ENCODE results near the gene PARP11. TPM values are rescaled to one million over a fixed set of nuclear protein-coding genes. Genes with fewer than 3 reads are reported as not detected.
A peak's percentile ranks its signal among the peaks of the same experiment; 100 is the strongest.
"Not testable (repeated sequence)": the region's sequence is repeated elsewhere in the genome, so short reads cannot be mapped to it uniquely, and the experiment has no call there.

Gene PARP11
- total RNA-seq, 1 donor from 2014 or later: 10.6 TPM

- peak; percentile 37 for DNase-seq (ENCODE audit: low read depth)
Observed at GRCh38 chr12:3882896-3883564, 9.8 kb upstream of the PARP11 start.

DNA sequence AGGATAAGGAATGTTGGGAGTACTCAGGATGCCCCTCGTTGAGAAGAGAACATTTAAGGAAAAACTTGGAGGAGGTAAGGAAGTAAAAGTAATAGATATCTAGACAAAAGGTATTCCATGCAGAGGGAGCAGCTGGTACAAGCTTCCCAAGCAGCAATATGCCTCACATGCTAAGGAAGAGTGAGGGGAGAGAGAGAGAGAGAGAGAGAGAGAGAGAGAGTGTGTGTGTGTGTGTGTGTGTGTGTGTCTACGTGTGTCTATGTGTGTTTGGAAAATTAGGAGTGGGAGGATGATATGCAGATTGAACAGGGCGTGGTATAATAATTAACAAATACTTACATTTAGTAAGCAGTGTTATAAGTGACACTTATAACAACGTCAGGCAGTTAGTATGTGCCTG is 9.2 kb upstream of the PARP11 start:
- DNase-seq (ENCODE audit: low read depth): no peak

DNA sequence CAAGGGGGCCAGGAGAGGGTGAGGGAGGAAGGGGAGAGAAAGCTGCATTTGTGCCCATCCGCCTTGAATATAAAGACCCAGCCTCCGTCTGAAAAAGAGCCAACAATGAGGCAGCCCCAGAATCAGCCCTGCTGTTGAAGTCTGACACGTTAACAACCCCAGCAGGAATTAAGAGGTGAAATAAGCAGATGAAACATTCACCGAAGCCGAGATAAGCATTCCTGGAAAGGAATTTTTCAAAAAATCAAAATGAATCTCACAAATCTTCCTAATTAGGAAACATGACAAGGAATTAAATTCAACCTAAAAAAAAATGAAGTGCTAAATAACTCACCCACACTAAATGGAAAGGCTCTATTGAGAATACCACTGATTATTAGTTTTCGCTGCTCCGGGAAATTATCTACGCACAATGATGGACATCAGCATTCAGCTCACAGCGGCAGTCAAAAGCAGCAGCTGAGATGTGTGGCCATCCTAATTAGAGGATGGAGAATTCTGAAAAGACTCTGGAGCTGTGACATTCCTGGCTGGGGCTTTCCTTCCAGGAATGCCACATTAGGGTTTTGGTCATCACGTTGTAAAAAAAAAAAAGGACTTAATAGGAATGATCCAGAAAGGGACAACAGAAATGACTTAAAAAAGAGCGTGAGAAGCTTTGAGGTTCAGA is 8.2 kb upstream of the PARP11 start:
- DNase-seq (ENCODE audit: low read depth): no peak

- DNase-seq (ENCODE audit: low read depth): no peak
Observed at GRCh38 chr12:3879846-3880245, 6.6 kb upstream of the PARP11 start.

- DNase-seq (ENCODE audit: low read depth): no peak
Observed at GRCh38 chr12:3871356-3871755, 1.8 kb downstream of the PARP11 start.

DNA sequence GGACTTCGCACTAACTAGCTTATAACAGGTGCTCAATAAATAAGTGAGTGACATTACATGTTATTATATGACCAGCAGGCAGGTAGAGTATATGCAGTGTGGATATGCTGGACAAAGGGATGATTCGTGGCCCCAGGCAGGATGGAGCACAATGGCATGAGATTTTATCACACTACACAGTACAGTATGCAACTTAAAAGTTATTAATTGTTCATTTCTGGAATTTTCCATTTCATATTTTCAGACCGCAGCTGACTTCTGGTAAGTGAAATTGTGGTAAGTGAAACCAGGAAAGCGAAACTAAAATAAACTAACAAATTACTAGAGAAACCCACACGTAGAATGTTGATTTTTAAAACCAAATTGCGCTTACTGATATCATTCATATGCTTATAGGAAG is 3.3 kb downstream of the PARP11 start:
- no peak for DNase-seq (ENCODE audit: low read depth)

- DNase-seq (ENCODE audit: low read depth): no peak
Observed at GRCh38 chr12:3869433-3869832, 3.8 kb downstream of the PARP11 start.

DNA sequence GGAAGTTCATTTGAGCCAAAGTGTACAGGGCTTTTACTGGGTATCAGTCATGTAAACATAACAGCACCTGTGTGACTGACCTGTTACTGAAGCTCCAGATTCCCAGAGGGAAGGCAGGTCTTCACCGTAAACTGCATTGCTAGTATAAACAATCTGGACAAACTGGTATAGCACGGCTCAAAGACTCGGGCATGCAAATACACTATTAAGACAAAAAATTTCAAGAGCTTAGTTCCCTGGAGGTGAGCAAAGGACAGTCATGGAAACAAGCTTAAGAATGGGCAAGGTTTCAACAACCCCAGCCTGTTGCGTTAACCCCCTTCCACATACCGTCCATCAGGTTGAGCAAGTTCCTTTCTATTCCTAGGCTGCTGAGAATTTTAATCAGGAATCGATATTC is 9.4 kb downstream of the PARP11 start:
- no peak for DNase-seq (ENCODE audit: low read depth)

DNA sequence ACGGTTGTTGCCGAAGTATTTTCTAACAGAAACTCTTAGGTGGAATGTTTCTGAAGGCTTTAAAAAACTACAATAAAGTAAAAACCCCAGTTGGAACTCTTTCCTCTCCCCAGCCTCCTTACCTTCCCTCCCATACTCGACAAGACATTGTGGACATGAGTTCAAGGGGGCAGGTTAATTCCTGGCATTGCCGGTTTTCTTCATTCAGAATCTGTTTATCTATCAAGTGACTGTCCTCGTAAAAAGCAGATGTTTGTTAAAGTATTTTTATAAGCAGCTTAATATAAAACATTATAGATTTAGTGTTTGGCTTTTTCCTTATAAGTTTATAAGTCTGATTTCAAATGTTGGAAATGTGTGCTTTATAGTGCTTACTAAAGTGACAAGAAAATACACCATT is 30.7 kb downstream of the PARP11 start:
- DNase-seq (ENCODE audit: low read depth): no peak

GRCh38 chr12:3841783-3842182 is 31.4 kb downstream of the PARP11 start:
- DNase-seq (ENCODE audit: low read depth): no peak

DNA sequence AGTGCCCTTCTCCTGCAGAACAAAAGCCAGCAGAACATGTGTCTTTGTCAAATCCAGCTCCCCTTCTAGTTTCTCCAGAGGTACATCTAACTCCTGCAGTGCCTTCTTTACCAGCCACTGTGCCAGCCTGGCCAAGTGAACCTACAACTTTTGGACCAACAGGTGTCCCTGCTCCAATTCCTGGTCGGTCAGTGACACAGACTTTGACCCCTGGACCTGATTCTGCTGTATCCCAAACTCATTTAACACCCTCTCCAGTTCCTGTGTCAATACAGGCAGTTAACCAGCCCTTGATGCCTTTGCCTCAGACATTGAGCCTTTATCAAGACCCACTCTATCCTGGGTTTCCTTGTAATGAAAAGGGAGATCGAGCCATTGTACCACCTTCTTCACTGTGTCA is 32.4 kb downstream of the PARP11 start:
- not testable (repeated sequence) for DNase-seq (ENCODE audit: low read depth)

- DNase-seq (ENCODE audit: low read depth): not testable (repeated sequence)
Observed at GRCh38 chr12:3839745-3840144, 33.5 kb downstream of the PARP11 start.

- not testable (repeated sequence) for DNase-seq (ENCODE audit: low read depth)
Observed at GRCh38 chr12:3838701-3839548, 34.3 kb downstream of the PARP11 start.

- no peak for DNase-seq (ENCODE audit: low read depth)
Observed at GRCh38 chr12:3838076-3838475, 35.1 kb downstream of the PARP11 start.

DNA sequence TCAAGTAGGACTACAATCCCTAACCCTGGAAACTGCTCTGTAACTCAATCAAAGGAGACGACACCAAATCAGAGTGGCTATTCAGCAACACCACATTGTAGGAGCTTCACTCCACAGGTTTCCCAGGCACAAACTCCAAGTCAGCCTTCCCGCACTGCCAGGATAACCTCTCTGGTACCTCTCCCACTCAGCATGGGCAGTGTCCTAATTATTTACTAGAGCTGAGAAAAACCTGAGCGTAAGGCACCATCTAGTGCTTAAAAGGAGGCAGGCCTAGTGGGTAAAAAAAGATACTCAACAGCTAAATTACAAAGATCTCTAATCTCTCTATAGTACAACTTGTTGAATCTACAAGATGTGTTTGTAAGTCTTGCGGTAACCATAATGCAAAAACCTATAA is 36.1 kb downstream of the PARP11 start:
- no peak for DNase-seq (ENCODE audit: low read depth)

DNA sequence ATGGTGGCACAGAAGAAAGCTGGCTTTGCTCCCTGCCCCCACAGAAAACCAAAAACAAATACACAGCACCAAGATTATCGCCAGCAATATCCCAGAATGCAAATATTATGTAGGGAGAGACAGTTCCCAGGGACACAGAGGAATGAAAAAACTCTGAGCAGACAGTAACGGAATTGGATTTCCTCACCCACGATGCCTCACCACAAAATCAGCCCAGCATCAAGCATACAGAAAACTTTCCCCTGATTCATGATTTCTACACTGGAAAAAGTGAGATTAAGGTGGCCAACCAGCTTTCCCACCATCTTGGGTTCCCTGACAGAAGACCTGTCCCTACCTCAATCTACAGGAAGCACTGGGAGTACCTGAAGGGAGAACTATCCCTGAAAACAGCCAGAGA is 36.6 kb downstream of the PARP11 start:
- DNase-seq (ENCODE audit: low read depth): no peak

DNA sequence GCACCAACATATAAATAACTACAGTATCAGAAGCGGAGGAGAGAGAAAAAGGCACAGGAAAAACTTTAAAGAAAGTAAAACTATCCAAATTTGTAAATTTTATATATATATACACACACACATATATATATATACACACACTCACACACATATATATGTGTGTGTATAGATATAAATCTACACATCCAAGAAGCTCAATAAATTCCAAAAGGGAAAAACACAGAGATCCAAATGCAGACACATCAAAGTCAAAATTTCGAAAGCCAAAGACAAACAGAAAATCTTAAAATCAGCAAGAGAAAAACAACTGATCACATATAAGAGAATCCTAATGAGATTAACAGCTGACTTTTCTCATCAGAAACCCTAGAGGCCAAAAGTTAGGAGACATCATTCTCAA is 37.3 kb downstream of the PARP11 start:
- no peak for DNase-seq (ENCODE audit: low read depth)

- no peak for DNase-seq (ENCODE audit: low read depth)
Observed at GRCh38 chr12:3834774-3835173, 38.4 kb downstream of the PARP11 start.

- no peak for DNase-seq (ENCODE audit: low read depth)
Observed at GRCh38 chr12:3833670-3834310, 39.4 kb downstream of the PARP11 start.

DNA sequence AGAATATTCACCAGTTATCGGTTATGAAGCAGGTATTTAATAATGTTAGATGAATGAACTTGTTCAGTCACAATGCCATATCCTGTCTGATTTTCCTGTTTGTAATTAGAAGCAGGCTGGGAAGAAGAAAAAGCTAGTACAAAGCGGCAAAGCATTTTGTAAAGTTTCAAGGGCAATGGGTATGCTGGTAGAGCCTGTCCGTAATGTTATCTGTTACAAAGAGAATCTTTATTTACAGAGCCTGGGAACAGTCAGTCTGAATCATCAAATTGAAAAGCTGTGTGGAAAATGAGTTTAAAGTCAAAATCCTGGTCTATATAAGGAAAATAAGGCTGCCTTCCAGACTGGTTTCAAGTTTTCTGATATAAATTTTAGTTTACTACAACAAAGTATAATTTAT is 40.5 kb downstream of the PARP11 start:
- DNase-seq (ENCODE audit: low read depth): no peak

- DNase-seq (ENCODE audit: low read depth): no peak
Observed at GRCh38 chr12:3828888-3829287, 44.3 kb downstream of the PARP11 start.

DNA sequence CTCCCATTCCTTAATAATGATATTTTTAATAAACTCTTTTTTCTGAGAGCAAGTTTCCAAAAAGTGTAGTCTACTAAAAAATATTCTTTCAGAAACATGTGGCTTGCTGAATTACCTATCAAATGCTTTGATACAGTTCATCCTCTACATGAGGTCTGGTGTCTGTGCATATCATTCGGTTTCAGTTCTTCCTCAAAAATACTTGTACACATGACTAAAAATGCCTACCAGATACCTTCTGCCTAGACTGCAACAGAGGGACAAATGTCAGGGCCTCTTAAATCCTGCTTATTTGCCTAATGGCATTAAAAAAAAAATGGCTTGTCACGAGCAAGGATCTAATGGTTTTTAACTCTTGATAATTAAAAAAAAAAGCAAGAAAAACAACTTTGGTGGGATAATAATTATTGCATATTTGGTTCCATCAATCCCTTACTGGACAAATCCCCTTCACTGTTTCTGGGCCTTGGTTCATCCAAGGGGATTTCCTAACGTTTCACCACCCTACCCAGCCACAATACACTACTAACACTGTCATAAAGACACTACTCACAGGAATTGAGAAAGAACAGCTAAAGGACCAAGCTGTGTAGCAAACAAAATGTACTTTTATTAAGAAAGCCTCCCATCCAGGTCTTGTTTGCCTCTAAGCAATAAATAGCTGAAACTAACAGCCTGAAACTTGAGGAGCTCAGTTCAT is 45.7 kb downstream of the PARP11 start:
- DNase-seq (ENCODE audit: low read depth): no peak
